PC-3 (cell line): ENCODE data around the gene RPS5. TPM values are rescaled to one million over a fixed set of nuclear protein-coding genes. Genes with fewer than 3 reads are reported as not detected.

Experiments
- ATAC-seq: fragments of 200-7000 bp; cut with Tn5 transposase; 2 replicates; pipeline ENCODE4 v1.9.1; 2020; ENCODE audit warnings: mild to moderate bottlenecking, moderate library complexity
- BruUV-seq: library from RNA; stranded (reverse); fragments of 400-500 nt; replicated peaks from 2 replicates; lab custom pipeline; 2021; lab: Mats Ljungman, UMichigan
- CTCF ChIA-PET: fragments of 300-600 bp; sonication (Branson Sonifier 250); formaldehyde crosslinking; loops from one replicate; lab custom pipeline; 2022; ENCODE audit warnings: antibody characterized with exemption; lab: Charles Lee
- POLR2A ChIA-PET: fragments of 300-600 bp; sonication (Branson Sonifier 250); formaldehyde crosslinking; loops from one replicate; lab custom pipeline; 2022; ENCODE audit warnings: antibody characterized with exemption; ENCODE audit not compliant: unreplicated experiment; lab: Charles Lee
- DNase-seq: peaks from one replicate; pipeline ENCODE4 v3.0.0-alpha.2; 2015
- H2AFZ ChIP-seq: fragments of 300-600 bp; sonication (generic); 2 replicates; pipeline ENCODE4 v1.6.0; 2016; ENCODE audit warnings: antibody characterized with exemption, low read length
- H3F3A ChIP-seq: fragments of 300-600 bp; sonication (generic); one replicate; pipeline ENCODE4 v1.6.0; 2017; ENCODE audit warnings: antibody characterized with exemption, low read length, control low read depth, mild to moderate bottlenecking; ENCODE audit not compliant: unreplicated experiment
- H3K27ac ChIP-seq: fragments of 300-600 bp; sonication (generic); 2 replicates; pipeline ENCODE4 v1.5.1; 2016; ENCODE audit warnings: mild to moderate bottlenecking, low read length
- H3K27me3 ChIP-seq: fragments of 300-600 bp; sonication (generic); 2 replicates; pipeline ENCODE4 v1.6.1; 2016; ENCODE audit warnings: low read length, mixed read lengths
- H3K36me3 ChIP-seq: fragments of 300-600 bp; sonication (generic); 2 replicates; pipeline ENCODE4 v1.6.1; 2016; ENCODE audit warnings: low read depth, mixed run types, low read length, mixed read lengths
- H3K4me1 ChIP-seq: fragments of 300-600 bp; sonication (generic); 2 replicates; pipeline ENCODE4 v1.5.1; 2016; ENCODE audit warnings: low read length; ENCODE audit not compliant: insufficient read depth
- H3K4me2 ChIP-seq: fragments of 300-600 bp; sonication (generic); 2 replicates; pipeline ENCODE4 v1.6.0; 2016; ENCODE audit warnings: low read length
- H3K4me3 ChIP-seq: fragments of 300-600 bp; sonication (generic); 2 replicates; pipeline ENCODE4 v1.5.1; 2016; ENCODE audit warnings: mild to moderate bottlenecking, low read length, mixed read lengths
- H3K79me2 ChIP-seq: fragments of 300-600 bp; sonication (generic); 2 replicates; pipeline ENCODE4 v1.6.1; 2017; ENCODE audit warnings: low read length, mixed read lengths
- H3K9ac ChIP-seq: fragments of 300-600 bp; sonication (generic); 2 replicates; pipeline ENCODE4 v1.6.0; 2016; ENCODE audit warnings: mild to moderate bottlenecking, low read length
- H3K9me2 ChIP-seq: fragments of 300-600 bp; sonication (generic); replicated peaks from 2 replicates; pipeline ENCODE4 v1.6.1; 2016; ENCODE audit warnings: mixed run types, low read length, mixed read lengths
- H3K9me3 ChIP-seq: fragments of 300-600 bp; sonication (generic); 2 replicates; pipeline ENCODE4 v1.6.1; 2016; ENCODE audit warnings: low read length, mixed read lengths
- H4K20me1 ChIP-seq: fragments of 300-600 bp; sonication (generic); 2 replicates; pipeline ENCODE4 v1.6.1; 2016; ENCODE audit warnings: low read length, mixed read lengths
- EZH2 ChIP-seq: fragments of 300-600 bp; sonication (generic); IDR thresholded peaks from one replicate; pipeline ENCODE4 v1.6.1; 2017; ENCODE audit warnings: antibody characterized with exemption, mild to moderate bottlenecking, low read length; ENCODE audit not compliant: unreplicated experiment
- EZH2phosphoT487 ChIP-seq: fragments of 300-600 bp; sonication (generic); IDR thresholded peaks from 2 replicates; pipeline ENCODE4 v1.6.1; 2018; ENCODE audit warnings: mild to moderate bottlenecking, antibody characterized with exemption, low read length, borderline replicate concordance
- intact Hi-C: fragments of 100-400 bp; cut with micrococcal nuclease; formaldehyde crosslinking; loops from 2 replicates; pipeline ENCODE4 v1.9.0; 2023
- total RNA-seq: library from RNA; depleted of rRNA; stranded (reverse); fragments of >200 nt; gene quantifications from 2 replicates; pipeline ENCODE4 v1.2.3, GENCODE V29; 2014
- TF ChIP-seq, protein P1 (sequence below): fragments of 300-600 bp; sonication (generic); conservative IDR thresholded peaks from 2 replicates; pipeline ENCODE4 v1.5.1; 2017; ENCODE audit warnings: antibody characterized with exemption, low read depth, mild to moderate bottlenecking, low read length

The RPS5 gene
- total RNA-seq, 1 experiment from 2014 or later = 3,776 TPM

DNA sequence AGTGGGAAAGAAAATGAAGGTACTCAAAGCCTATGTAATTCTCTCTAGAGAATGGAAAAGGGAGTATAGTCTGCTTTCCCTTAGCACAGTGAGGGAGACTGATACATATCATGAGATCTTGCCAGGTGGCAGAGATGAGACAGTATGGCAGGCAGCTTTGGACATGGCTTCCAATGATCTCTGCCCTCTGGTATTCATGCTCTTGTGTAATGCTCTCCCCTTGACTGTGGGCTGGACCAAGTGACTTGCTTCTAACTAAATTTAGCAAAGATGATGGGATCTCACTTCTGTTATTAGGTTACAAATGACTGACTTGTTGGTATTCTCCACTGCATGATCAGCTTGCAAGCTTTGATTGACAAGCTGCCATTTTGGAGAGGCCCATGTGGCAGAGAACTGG lies 42.7 kb downstream of the RPS5 start:
- no peak overlapping the region for H3K27ac ChIP-seq
- no peak for DNase-seq

DNA sequence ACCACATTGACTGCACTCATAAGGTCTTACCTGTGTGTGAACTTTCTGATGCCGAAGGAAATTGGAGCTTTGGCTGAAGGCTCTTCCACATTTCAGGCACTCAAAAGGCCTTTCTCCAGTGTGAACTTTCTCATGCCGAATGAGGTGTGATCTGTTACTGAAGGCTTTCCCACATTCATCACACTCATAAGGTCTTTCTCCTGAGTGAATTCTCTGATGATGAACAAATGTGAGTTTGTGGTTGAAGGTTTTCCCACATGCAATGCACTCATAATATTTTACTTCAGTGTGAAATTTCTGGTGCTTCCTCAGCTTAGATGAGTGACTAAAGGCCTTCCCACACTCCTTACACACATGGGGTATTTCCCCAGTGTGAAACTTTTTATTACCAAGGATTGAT lies 47.1 kb downstream of the RPS5 start:
- no peaks in the 10 kb centered on the region for H3F3A ChIP-seq
- no peaks in the 10 kb centered on the region for H3K9me2 ChIP-seq
- H3K27me3 ChIP-seq = no peaks in the 10 kb centered on the region
- DNase-seq = no peak
- H3K9me3 ChIP-seq = peaks cover 19% of the 10 kb centered on the region
- ATAC-seq = no peak
- H3K36me3 ChIP-seq = peaks cover 28% of the 10 kb centered on the region
- TF ChIP-seq EZH2phosphoT487 = no peak
- TF ChIP-seq EZH2 = no peak
- TF ChIP-seq, protein P1, sequence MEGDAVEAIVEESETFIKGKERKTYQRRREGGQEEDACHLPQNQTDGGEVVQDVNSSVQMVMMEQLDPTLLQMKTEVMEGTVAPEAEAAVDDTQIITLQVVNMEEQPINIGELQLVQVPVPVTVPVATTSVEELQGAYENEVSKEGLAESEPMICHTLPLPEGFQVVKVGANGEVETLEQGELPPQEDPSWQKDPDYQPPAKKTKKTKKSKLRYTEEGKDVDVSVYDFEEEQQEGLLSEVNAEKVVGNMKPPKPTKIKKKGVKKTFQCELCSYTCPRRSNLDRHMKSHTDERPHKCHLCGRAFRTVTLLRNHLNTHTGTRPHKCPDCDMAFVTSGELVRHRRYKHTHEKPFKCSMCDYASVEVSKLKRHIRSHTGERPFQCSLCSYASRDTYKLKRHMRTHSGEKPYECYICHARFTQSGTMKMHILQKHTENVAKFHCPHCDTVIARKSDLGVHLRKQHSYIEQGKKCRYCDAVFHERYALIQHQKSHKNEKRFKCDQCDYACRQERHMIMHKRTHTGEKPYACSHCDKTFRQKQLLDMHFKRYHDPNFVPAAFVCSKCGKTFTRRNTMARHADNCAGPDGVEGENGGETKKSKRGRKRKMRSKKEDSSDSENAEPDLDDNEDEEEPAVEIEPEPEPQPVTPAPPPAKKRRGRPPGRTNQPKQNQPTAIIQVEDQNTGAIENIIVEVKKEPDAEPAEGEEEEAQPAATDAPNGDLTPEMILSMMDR = no peak
- ChIA-PET POLR2A (no interaction called here), CTCF (no interaction called here)
- H3K9ac ChIP-seq = no peak overlapping the region
- H3K4me2 ChIP-seq = no peak overlapping the region
- BruUV-seq = no TSS peak
- intact Hi-C loops = no loop called here
- no peak overlapping the region for H3K4me3 ChIP-seq
- H3K4me1 ChIP-seq = no peaks in the 10 kb centered on the region
- H2AFZ ChIP-seq = no peak overlapping the region
- H4K20me1 ChIP-seq = no peaks in the 10 kb centered on the region
- no peak overlapping the region for H3K27ac ChIP-seq
- no peaks in the 10 kb centered on the region for H3K79me2 ChIP-seq

More for the DNA sequence above, 42.7 kb downstream of the RPS5 start:
- BruUV-seq = no TSS peak
- Histone ChIP-seq H3F3A (no peaks in the 10 kb centered on the region), H3K27me3 (no peaks in the 10 kb centered on the region), H4K20me1 (no peaks in the 10 kb centered on the region), H3K9me2 (no peaks in the 10 kb centered on the region), H3K4me3 (no peak overlapping the region), H3K4me1 (no peaks in the 10 kb centered on the region), H3K36me3 (peaks cover 28% of the 10 kb centered on the region), H3K9me3 (peaks cover 19% of the 10 kb centered on the region), H3K79me2 (no peaks in the 10 kb centered on the region), H3K4me2 (no peak overlapping the region), H2AFZ (no peak overlapping the region), H3K9ac (no peak overlapping the region)
- intact Hi-C loops = no loop called here
- ChIA-PET POLR2A (no interaction called here), CTCF (no interaction called here)
- ATAC-seq = no peak
- no peak for TF ChIP-seq EZH2phosphoT487
- TF ChIP-seq EZH2 = no peak
- TF ChIP-seq, protein P1 = no peak

DNA sequence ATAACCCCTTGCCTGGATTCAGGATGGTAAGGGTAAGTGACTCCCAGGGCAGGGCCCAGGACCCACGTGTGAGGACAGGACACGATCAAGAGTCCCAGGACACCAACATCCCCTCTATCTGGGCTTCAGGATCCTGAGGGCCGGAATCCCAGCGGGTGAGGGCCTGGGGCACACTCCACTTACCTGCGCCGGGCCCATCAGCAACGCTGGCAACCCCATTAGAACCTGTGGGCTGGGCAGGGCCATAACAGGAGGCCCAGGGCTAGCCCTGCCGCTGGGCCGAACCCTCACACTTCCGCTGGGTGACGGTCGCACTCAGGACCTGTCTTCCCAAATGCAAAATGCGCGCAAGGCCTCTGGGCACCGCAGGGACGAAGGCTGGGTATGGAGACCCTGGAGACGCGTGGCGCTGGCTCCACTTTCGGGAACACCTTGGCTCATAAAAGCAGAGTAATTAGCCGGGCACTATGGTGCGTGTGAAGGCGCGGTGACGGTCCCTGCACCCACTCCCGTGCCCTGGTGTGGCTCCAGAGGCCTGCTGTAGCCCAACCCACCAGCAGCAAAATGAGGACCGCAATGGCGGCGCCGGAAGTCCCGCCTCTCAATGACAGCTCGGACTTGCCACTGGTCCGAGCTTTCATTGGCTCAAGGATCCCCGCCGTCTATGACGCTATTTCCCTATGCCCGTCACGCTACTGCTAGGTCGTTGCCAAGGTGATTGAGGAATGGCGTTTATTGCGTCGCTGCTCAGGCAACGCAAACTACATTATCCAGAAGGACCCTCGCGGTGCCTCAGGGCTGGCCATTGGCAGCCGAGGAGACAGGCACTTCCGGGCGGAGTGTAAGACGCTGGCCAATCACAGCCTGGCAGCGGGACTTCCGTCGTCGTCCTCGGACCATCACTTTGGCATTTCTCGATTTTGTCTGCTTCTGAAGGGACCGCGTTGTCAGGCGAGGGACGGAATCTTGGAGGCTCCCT lies 52.8 kb downstream of the RPS5 start, which contains the start of gene ZNF132:
ZNF132 (minus strand) TSS at position 578 of the 979 bp plus-strand sequence; CDS start at position 246, 332 bp downstream.
- Histone ChIP-seq H3K4me1 (no peaks in the 10 kb centered on the region), H3F3A (no peaks in the 10 kb centered on the region), H3K4me2 (no peak within 1 kb of the TSS), H4K20me1 (no peaks in the 10 kb centered on the region), H3K4me3 (no peak within 1 kb of the TSS), H3K9me3 (no peaks in the 10 kb centered on the region), H3K27ac (no peak within 1 kb of the TSS), H3K36me3 (no peaks in the 10 kb centered on the region), H3K27me3 (no peaks in the 10 kb centered on the region), H3K9ac (no peak within 1 kb of the TSS), H3K79me2 (no peaks in the 10 kb centered on the region), H2AFZ (no peak within 1 kb of the TSS), H3K9me2 (no peaks in the 10 kb centered on the region)
- POLR2A ChIA-PET = no interaction called here
- DNase-seq = no peak
- intact Hi-C loops = no loop called here
- CTCF ChIA-PET = no interaction called here
- TF ChIP-seq, protein P1 = no peak
- TF ChIP-seq EZH2phosphoT487 (no peak), EZH2 (no peak)
- ATAC-seq = no peak
- no TSS peak for BruUV-seq
